ENCODE results near the gene ABCG5.

ABCG5 gene

DNA sequence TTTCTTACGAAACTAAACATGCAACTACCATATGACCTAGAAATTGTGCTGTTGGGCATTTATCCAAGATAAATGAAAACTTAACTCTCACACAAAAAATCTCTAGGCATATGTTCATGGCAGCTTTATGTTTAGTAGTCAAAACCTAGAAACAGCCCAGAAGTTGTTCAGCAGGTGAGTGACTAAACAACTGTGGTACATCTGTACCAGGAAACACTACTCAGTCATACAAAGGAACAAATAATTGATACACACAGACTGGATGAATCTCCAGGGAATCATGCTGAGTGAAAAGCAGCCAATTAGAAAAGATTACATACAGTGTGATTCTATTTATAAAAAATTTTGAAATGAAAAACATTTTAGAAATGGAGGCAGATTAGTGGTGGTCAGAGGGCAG, 35.5 kb downstream of the ABCG5 start:
- no peak for DNase-seq

DNA sequence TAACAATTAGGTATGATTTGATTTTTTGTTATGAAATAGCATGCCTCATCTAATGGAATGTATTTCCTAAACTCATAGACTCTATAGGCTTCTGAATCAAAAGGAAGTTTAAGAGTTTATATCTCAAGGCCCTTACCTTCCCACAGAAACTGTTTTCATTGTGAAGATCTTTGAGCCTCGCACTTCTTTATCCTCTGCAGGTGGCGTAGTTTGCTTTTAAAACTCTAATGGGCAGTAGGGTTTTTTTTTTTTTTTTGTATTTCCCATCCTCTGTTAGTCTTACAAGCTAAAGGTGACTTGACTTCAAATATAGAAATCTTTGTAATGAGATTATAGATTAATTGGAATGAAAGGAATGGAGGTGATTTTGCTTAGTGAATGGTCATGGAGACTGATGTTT, 36.5 kb downstream of the ABCG5 start:
- no peak for DNase-seq

- DNase-seq = no peak
These were observed 37.7 kb downstream of the ABCG5 start for GRCh38 chr2:43800894-43801293.

GRCh38 chr2:43798300-43798699, 40.3 kb downstream of the ABCG5 start:
- DNase-seq = peak; percentile 15 to 61

DNA sequence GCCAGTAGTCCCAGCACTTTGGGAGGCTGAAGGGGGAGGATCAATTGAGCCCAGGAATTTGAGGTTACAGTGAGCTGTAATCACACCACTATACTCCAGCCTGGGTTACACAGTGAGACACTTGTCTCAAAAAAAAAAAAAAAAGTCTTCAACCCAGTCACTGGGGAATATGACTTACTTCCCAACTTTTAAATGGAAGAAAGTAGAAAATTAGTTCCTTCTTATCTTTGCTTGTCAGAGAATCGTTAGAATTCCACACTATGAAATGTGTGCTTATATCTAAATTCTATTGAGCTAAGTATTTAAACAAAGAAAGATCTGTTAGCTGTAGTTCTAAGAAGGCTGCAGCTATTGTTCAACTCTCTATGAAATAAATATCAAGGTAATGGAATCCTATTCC, 42.4 kb downstream of the ABCG5 start:
- DNase-seq = no peak

DNA sequence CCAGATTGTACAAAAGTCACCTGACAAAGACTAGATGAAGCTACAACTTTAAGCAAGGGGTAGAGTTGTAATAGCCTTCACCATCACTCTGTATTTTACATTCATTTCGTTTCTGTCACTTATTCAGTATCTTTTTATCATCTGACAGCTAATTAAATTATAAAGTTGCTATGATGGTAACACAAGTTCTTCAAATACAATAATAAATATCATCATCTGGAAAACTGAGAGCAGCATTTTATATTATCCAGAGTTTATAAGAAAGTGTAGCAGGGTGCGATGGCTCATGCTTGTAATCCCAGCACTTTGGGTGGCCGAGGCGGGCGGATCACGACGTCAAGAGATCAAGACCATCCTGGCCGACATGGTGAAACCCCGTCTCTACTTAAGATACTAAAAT, 43.7 kb downstream of the ABCG5 start:
- DNase-seq = no peak

- DNase-seq = no peak
These were observed 46.0 kb downstream of the ABCG5 start for GRCh38 chr2:43792653-43793052.

- no peak for DNase-seq
These were observed 47.4 kb downstream of the ABCG5 start for GRCh38 chr2:43791035-43791765.

- DNase-seq = no peak
These were observed 48.5 kb downstream of the ABCG5 start for GRCh38 chr2:43790147-43790546.

GRCh38 chr2:43788646-43789045, 50.0 kb downstream of the ABCG5 start:
- DNase-seq = no peak

DNA sequence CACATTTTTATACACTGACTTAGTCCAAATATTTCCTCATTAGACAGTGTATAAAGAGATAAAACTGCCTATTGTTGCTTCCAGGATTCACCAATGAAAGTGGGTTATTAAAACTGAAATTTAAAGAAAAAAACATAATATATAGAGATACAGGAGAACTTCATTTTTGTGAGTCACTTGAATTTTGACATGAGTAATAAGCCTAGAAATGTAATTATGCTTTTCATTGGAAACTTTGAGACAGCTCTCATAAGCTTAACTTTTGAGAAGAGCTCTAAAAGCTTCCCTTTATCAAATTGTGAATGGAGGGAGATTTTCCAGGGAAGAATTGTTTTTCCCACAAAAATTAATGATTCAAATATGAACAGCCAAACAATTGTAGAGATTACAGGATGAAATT, 50.7 kb downstream of the ABCG5 start:
- no peak for DNase-seq

- DNase-seq = no peak
These were observed 60.4 kb downstream of the ABCG5 start for GRCh38 chr2:43778233-43778632.

DNA sequence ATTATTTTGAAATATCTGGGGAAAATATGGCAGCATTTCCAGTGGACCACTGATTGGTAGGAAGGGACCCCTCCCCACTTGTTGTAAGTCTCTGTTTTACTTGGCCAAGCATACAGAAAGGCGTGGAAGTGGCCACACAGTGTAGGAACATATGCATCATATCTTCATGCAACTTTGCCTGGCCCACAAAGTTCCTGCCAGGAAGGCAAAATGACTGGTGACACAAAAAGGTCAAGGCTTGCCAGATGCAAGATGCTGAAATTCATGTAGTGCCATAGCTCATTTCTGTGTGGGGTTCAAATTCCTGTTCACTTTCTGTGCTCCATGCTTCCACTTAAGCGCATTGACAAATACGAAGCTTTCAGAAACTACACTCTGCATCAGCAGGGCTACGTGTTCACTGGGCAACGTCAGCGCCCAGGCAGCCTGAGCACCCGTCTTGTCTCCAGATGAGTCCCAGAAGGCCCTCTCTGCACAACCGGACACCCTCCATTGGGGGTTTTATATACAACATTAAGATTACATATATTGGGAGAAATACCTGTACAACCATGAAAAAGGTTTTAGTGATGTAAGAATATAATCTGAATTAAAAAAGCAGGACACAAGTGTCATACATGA, 61.2 kb downstream of the ABCG5 start:
- no peak for DNase-seq

GRCh38 chr2:43776324-43776723, 62.3 kb downstream of the ABCG5 start:
- no peak for DNase-seq

DNA sequence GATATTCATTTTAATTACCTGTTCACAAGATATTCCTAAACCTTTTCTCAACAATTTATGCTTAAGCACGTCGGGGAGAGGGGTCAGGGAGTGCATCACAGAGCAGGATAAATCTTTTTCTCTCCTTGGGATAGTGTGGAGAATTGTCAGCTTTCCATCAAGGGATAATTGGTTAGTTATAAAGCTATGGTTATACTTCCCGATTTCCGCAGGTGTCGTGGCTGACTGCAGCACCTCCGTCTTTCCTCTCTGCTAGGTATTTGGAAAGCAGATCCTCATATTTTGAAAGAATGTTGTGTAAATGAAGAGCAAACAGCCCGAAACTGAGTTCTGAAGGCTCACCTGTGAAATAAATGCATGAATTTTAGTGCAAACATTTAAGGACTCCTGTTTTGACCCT, 64.0 kb downstream of the ABCG5 start:
- no peak for DNase-seq

- peak; percentile 85 to 91 for DNase-seq
These were observed 64.6 kb downstream of the ABCG5 start, which contains the start of gene DYNC2LI1 for GRCh38 chr2:43773876-43774613. Gene DYNC2LI1 (plus strand): TSS chr2:43774039. CDS start chr2:43774139, 100 bp downstream.

- DNase-seq = no peak
These were observed 72.6 kb downstream of the ABCG5 start for GRCh38 chr2:43766006-43766405.

DNA sequence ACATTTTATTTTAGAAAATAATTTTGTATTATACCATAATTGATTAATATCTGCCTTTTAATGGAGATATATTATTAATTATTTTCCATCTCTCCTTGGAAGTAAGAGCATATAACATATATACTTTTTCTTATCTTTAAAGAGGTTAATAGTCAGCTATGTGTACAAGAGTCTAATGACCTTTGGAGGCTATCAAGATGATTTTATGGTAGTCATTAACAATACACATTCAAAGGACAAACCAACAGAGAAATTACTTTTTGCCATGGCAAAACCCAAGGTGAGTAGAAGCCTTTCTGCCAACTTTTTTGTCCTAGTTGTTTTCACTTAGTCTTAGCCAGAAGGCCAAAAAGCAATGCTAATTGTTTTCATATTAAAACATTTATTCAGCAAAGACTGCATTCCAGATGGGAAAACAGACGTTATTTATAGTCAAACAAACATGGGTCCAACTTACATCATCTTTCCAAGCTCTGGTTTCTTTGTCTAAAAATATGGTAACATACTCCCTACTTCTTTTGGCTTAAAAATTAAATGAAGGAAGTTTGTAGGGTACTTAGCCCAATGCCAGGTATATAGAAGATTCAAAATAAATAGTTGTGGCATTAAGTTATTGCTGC, 74.4 kb downstream of the ABCG5 start:
- DNase-seq = no peak

GRCh38 chr2:43763091-43763490, 75.5 kb downstream of the ABCG5 start:
- DNase-seq = no peak

Measured in Kasumi-1 (cell line).